ENCODE data around the gene CDH4. TPM values are rescaled to one million over a fixed set of nuclear protein-coding genes. Genes with fewer than 3 reads are reported as not detected.

CDH4 gene
- total RNA-seq, 4 donors from 2014 or later: not detected

GRCh38 chr20:61314326-61315010 is 62.4 kb downstream of the CDH4 start:
- WGBS, 2 donors (ENCODE audit: low coverage in 1 of 2): 80 to 85% methylated on average over 16 to 17 of the region's 17 CpGs
- Histone ChIP-seq H3K27me3 (no peaks in the 10 kb centered on the region), H3K36me3 (no peaks in the 10 kb centered on the region), H3K9me3 (no peaks in the 10 kb centered on the region), H3K27ac (no peak overlapping the region), H3K4me1 (no peaks in the 10 kb centered on the region), H3K4me3 (no peak overlapping the region)
- intact Hi-C loops (cut with DNase I; ENCODE audit: low total_unique reads) (no loop called here), in situ Hi-C loops (cut with MboI; ENCODE audit: low pct_ligation_motif_present in 1 of 4, low pct_unique_long_range_greater_than_20kb in 1 of 4, low sequenced_read_pairs in 3 of 4) (no loop called here)
- TF ChIP-seq EP300 (IDR thresholded peaks at IDR 0.05; ENCODE audit: low read depth) (no peak), POLR2A (IDR thresholded peaks at IDR 0.05) (no peak), POLR2AphosphoS5 (IDR thresholded peaks at IDR 0.05) (no peak)
- TF ChIP-seq, protein P1, sequence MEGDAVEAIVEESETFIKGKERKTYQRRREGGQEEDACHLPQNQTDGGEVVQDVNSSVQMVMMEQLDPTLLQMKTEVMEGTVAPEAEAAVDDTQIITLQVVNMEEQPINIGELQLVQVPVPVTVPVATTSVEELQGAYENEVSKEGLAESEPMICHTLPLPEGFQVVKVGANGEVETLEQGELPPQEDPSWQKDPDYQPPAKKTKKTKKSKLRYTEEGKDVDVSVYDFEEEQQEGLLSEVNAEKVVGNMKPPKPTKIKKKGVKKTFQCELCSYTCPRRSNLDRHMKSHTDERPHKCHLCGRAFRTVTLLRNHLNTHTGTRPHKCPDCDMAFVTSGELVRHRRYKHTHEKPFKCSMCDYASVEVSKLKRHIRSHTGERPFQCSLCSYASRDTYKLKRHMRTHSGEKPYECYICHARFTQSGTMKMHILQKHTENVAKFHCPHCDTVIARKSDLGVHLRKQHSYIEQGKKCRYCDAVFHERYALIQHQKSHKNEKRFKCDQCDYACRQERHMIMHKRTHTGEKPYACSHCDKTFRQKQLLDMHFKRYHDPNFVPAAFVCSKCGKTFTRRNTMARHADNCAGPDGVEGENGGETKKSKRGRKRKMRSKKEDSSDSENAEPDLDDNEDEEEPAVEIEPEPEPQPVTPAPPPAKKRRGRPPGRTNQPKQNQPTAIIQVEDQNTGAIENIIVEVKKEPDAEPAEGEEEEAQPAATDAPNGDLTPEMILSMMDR (IDR thresholded peaks at IDR 0.05): no peak
- no peak for DNase-seq

- intact Hi-C loops (cut with DNase I; ENCODE audit: low total_unique reads) (no loop called here), in situ Hi-C loops (cut with MboI; ENCODE audit: low pct_ligation_motif_present in 1 of 4, low pct_unique_long_range_greater_than_20kb in 1 of 4, low sequenced_read_pairs in 3 of 4) (no loop called here)
- H3K36me3 ChIP-seq: no peaks in the 10 kb centered on the region
- H3K9me3 ChIP-seq: no peaks in the 10 kb centered on the region
- DNase-seq: no peak
- no peak overlapping the region for H3K4me3 ChIP-seq
- H3K27ac ChIP-seq: no peak overlapping the region
- 57 to 75% methylated on average over 8 to 9 of the region's 9 CpGs for WGBS, 2 donors (ENCODE audit: low coverage in 1 of 2)
- no peaks in the 10 kb centered on the region for H3K4me1 ChIP-seq
- no peak for TF ChIP-seq POLR2A (IDR thresholded peaks at IDR 0.05)
- TF ChIP-seq, protein P1 (IDR thresholded peaks at IDR 0.05): no peak
- TF ChIP-seq POLR2AphosphoS5 (IDR thresholded peaks at IDR 0.05): no peak
- H3K27me3 ChIP-seq: no peaks in the 10 kb centered on the region
Measured at GRCh38 chr20:61315319-61315718, 63.3 kb downstream of the CDH4 start.

- Histone ChIP-seq H3K27me3 (no peaks in the 10 kb centered on the region), H3K36me3 (no peaks in the 10 kb centered on the region), H3K4me1 (no peaks in the 10 kb centered on the region), H3K4me3 (no peak overlapping the region), H3K9me3 (no peaks in the 10 kb centered on the region), H3K27ac (no peak overlapping the region)
- intact Hi-C loops (cut with DNase I; ENCODE audit: low total_unique reads): no loop called here
- 76 to 77% methylated on average over 9 to 10 of the region's 10 CpGs for WGBS, 2 donors (ENCODE audit: low coverage in 1 of 2)
- in situ Hi-C loops (cut with MboI; ENCODE audit: low pct_ligation_motif_present in 1 of 4, low pct_unique_long_range_greater_than_20kb in 1 of 4, low sequenced_read_pairs in 3 of 4): no loop called here
- DNase-seq: no peak
- no peak for TF ChIP-seq POLR2A (IDR thresholded peaks at IDR 0.05)
- TF ChIP-seq, protein P1 (IDR thresholded peaks at IDR 0.05): no peak
- no peak for TF ChIP-seq POLR2AphosphoS5 (IDR thresholded peaks at IDR 0.05)
Measured at GRCh38 chr20:61316346-61316745, 64.3 kb downstream of the CDH4 start.

DNA sequence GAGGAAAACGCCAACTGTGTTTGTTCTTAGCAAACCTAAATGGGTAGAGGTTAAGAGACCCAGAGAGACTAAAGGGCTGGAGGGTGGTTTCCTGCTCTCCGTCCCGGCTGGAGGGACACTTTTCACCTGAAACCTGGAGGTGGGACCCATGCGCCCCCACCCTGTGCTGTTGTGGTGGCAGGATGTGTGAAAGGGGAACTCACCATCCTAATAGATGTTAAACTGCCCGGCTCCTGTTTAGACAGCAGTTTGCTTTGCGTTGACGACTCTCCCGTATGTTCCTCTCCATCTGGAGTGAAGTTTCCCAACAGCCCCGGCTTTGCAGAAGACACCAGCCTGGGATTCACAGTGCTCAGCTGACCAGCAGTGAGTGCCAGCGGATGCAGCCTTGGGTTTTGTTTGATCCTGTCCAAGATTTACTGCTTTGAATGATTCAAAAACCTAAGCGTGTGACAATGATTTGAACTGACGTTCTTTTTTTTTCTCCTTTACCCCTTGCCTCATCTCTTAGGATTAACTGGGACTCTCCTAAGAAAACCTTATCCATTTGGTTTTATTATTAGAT is 66.0 kb downstream of the CDH4 start:
- no peak overlapping the region for H3K27ac ChIP-seq
- TF ChIP-seq EP300 (IDR thresholded peaks at IDR 0.05; ENCODE audit: low read depth) (no peak), POLR2A (IDR thresholded peaks at IDR 0.05) (no peak), POLR2AphosphoS5 (IDR thresholded peaks at IDR 0.05) (no peak)
- TF ChIP-seq, protein P1 (IDR thresholded peaks at IDR 0.05): no peak
- H3K4me1 ChIP-seq: no peaks in the 10 kb centered on the region
- 45 to 48% methylated on average over 7 to 12 of the region's 12 CpGs for WGBS, 2 donors (ENCODE audit: low coverage in 1 of 2)
- DNase-seq: no peak
- no peaks in the 10 kb centered on the region for H3K36me3 ChIP-seq
- in situ Hi-C loops (cut with MboI; ENCODE audit: low pct_ligation_motif_present in 1 of 4, low pct_unique_long_range_greater_than_20kb in 1 of 4, low sequenced_read_pairs in 3 of 4): no loop called here
- intact Hi-C loops (cut with DNase I; ENCODE audit: low total_unique reads): no loop called here
- H3K4me3 ChIP-seq: no peak overlapping the region
- H3K9me3 ChIP-seq: no peaks in the 10 kb centered on the region
- no peaks in the 10 kb centered on the region for H3K27me3 ChIP-seq
